SK-N-SH (cell line): Measurements from ENCODE around the gene PHC3. TPM values are rescaled to one million over a fixed set of nuclear protein-coding genes. Genes with fewer than 3 reads are reported as not detected.

Experiments used
- CTCF ChIA-PET: fragments of 300-600, 350-600 bp; formaldehyde crosslinking; extraction: SDS; loops from one replicate; lab custom pipeline; 2021; lab: Yijun Ruan, JAX
- POLR2A ChIA-PET: fragments of 350-600 bp; sonication (Branson Sonifier 250); formaldehyde crosslinking; extraction: SDS; loops from one replicate; lab custom pipeline; 2020; ENCODE audit warnings: antibody characterized with exemption, inconsistent platforms; lab: Yijun Ruan, JAX
- DNase-seq: peaks from one replicate; pipeline ENCODE4 v3.0.0; 2012
- H2AFZ ChIP-seq: fragments of 200-600 bp; sonication (generic); 2 replicates; pipeline ENCODE4 v1.8.1; 2016; ENCODE audit warnings: antibody characterized with exemption, mild to moderate bottlenecking, low read depth
- H3F3A ChIP-seq: fragments of 200-600 bp; sonication (generic); replicated peaks from 2 replicates; pipeline ENCODE3; 2016; ENCODE audit warnings: antibody characterized with exemption, mild to moderate bottlenecking; ENCODE audit not compliant: insufficient read depth
- H3K27ac ChIP-seq, 2 experiments: fragments of 200-500 bp in 1 of 2; fragments of 200-600 bp in 1 of 2; sonication (Bioruptor generic) in 1 of 2; sonication (generic), shearing (Covaris generic) in 1 of 2; 2 replicates each; pipeline versions ENCODE4 v1.5.1 to v1.6.1; 2014 to 2016; ENCODE audit warnings: low read depth in 2 of 2, inconsistent platforms in 1 of 2, low read length in 1 of 2, mild to moderate bottlenecking in 1 of 2, mixed read lengths in 1 of 2
- H3K27me3 ChIP-seq: fragments of 200-600 bp; sonication (generic), shearing (Covaris generic); 2 replicates; pipeline ENCODE4 v1.6.1; 2016; ENCODE audit warnings: mixed run types; ENCODE audit not compliant: insufficient read depth
- H3K36me3 ChIP-seq, 2 experiments: fragments of 200-500 bp in 1 of 2; fragments of 200-600 bp in 1 of 2; sonication (Bioruptor generic) in 1 of 2; sonication (generic) in 1 of 2; replicated peaks in 1 of 2; 2 replicates each; pipeline versions ENCODE3 to v1.5.1; 2014 to 2016; ENCODE audit warnings: low read length in 1 of 2, mild to moderate bottlenecking in 1 of 2; ENCODE audit not compliant: insufficient read depth in 2 of 2, control insufficient read depth in 1 of 2
- H3K4me1 ChIP-seq, 2 experiments: fragments of 200-500 bp in 1 of 2; fragments of 200-600 bp in 1 of 2; sonication (Bioruptor generic) in 1 of 2; sonication (generic), shearing (Covaris generic) in 1 of 2; 2 replicates each; pipeline versions ENCODE4 v1.5.1 to v1.6.1; 2014 to 2016; ENCODE audit warnings: low read depth in 1 of 2, low read length in 1 of 2, mixed run types in 1 of 2; ENCODE audit not compliant: insufficient read depth in 2 of 2, control insufficient read depth in 1 of 2
- H3K4me2 ChIP-seq: fragments of 200-600 bp; sonication (generic), shearing (Covaris generic); 2 replicates; pipeline ENCODE4 v1.6.1; 2017; ENCODE audit warnings: mixed run types
- H3K4me3 ChIP-seq, 2 experiments: fragments of 200-500 bp in 1 of 2; fragments of 200-600 bp in 1 of 2; sonication (Bioruptor generic) in 1 of 2; sonication (generic), shearing (Covaris generic) in 1 of 2; 2 replicates each; pipeline versions ENCODE4 v1.5.1 to v1.8.1; 2014 to 2016; ENCODE audit warnings: low read depth in 2 of 2, inconsistent platforms in 1 of 2, low read length in 1 of 2, mild to moderate bottlenecking in 1 of 2, mixed read lengths in 1 of 2, moderate library complexity in 1 of 2
- H3K79me2 ChIP-seq: fragments of 200-600 bp; sonication (generic); 2 replicates; pipeline ENCODE4 v1.8.1; 2017; ENCODE audit warnings: mild to moderate bottlenecking; ENCODE audit not compliant: insufficient read depth
- H3K9ac ChIP-seq: fragments of 200-600 bp; sonication (generic); 2 replicates; pipeline ENCODE4 v1.6.1; 2017; ENCODE audit warnings: mixed run types
- H3K9me2 ChIP-seq: fragments of 200-600 bp; sonication (generic); 2 replicates; pipeline ENCODE4 v1.6.1; 2017; ENCODE audit warnings: mixed run types
- H3K9me3 ChIP-seq: fragments of 200-600 bp; sonication (generic); 2 replicates; pipeline ENCODE4 v1.6.1; 2017; ENCODE audit warnings: mixed run types, mild to moderate bottlenecking, moderate library complexity
- H4K20me1 ChIP-seq: fragments of 200-600 bp; sonication (generic); 2 replicates; pipeline ENCODE4 v1.6.1; 2017; ENCODE audit warnings: mild to moderate bottlenecking, mixed run types; ENCODE audit not compliant: insufficient read depth
- CHD2 ChIP-seq: fragments of 150-350 bp; IDR thresholded peaks from 2 replicates; pipeline ENCODE4 v1.6.1; 2018; ENCODE audit warnings: low read length; ENCODE audit not compliant: partially characterized antibody
- ELF1 ChIP-seq: IDR thresholded peaks from 2 replicates; pipeline ENCODE4 v1.4.0; 2012
- EP300 ChIP-seq, 2 experiments: IDR thresholded peaks; 2 replicates each; pipeline versions ENCODE4 v1.4.0 to v1.6.1; 2012; ENCODE audit warnings: borderline replicate concordance in 1 of 2, low read depth in 1 of 2, low read length in 1 of 2
- EZH2phosphoT487 ChIP-seq: fragments of 200-600 bp; sonication (generic); IDR thresholded peaks from 2 replicates; pipeline ENCODE4 v1.6.1; 2017; ENCODE audit warnings: low read depth, mixed run types, mild to moderate bottlenecking, antibody characterized with exemption, moderate library complexity, borderline replicate concordance
- FOSL2 ChIP-seq: IDR thresholded peaks from 2 replicates; pipeline ENCODE4 v1.4.0; 2012; ENCODE audit warnings: low read depth, mild to moderate bottlenecking, moderate library complexity, borderline replicate concordance
- GABPA ChIP-seq: IDR thresholded peaks from 2 replicates; pipeline ENCODE4 v1.4.0; 2012; ENCODE audit warnings: low read depth, mild to moderate bottlenecking
- MEF2A ChIP-seq: IDR thresholded peaks from 2 replicates; pipeline ENCODE4 v1.4.0; 2012; ENCODE audit warnings: low read depth, borderline replicate concordance
- NFIC ChIP-seq: IDR thresholded peaks from 2 replicates; pipeline ENCODE4 v1.4.0; 2012; ENCODE audit warnings: borderline replicate concordance
- NRF1 ChIP-seq: IDR thresholded peaks from 2 replicates; pipeline ENCODE4 v1.6.1; 2012; ENCODE audit warnings: low read depth, mild to moderate bottlenecking, low read length
- RXRA ChIP-seq: IDR thresholded peaks from 2 replicates; pipeline ENCODE4 v1.4.0; 2012; ENCODE audit warnings: low read depth, mild to moderate bottlenecking, borderline replicate concordance
- TAF1 ChIP-seq: IDR thresholded peaks from 2 replicates; pipeline ENCODE4 v1.6.1; 2012; ENCODE audit warnings: low read depth, mild to moderate bottlenecking, low read length, moderate library complexity, borderline replicate concordance
- TCF12 ChIP-seq: IDR thresholded peaks from 2 replicates; pipeline ENCODE4 v1.4.0; 2012
- TEAD4 ChIP-seq: IDR thresholded peaks from 2 replicates; pipeline ENCODE4 v1.4.0; 2012; ENCODE audit warnings: mild to moderate bottlenecking, borderline replicate concordance; ENCODE audit not compliant: insufficient read depth
- WGBS: methylation state at CpG from one replicate; pipeline ENCODE4 v1.1.6; 2017; ENCODE audit warnings: low lambda C conversion rate; 5-methylcytosine and 5-hydroxymethylcytosine counted together
- polyA plus RNA-seq, 3 experiments: library from polyadenylated mRNA; depleted of rRNA; stranded (reverse); fragments of >200 nt; gene quantifications; 2 replicates each; pipeline ENCODE4 v1.2.3, GENCODE V29; 2012
- TF ChIP-seq, protein P1 (sequence below): IDR thresholded peaks from 2 replicates; pipeline ENCODE4 v1.4.0; 2012; ENCODE audit warnings: low read depth, borderline replicate concordance

The PHC3 gene
- polyA plus RNA-seq, 1 of the 3 experiments (the other 2 are of a cell fraction), result 9.2 TPM

DNA sequence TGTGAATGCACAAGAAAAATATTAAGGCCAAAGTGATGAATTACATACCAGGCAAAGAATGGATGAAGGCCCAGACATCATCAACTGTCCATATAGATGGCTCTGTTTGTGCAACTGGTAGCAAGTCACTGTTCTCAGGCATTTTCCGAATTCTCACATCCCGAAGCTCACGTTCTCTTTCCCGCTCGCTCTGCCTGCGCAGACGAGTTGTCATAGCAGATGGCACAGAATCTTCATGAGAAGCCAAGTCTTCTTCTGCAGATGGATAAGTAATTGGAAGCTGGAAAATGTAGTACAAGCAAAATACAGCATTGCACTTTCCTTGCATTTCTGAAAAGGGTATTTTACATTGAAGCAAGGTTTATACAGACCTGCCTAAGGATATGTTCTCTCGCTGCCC, 79.1 kb downstream of the PHC3 start:
- Histone ChIP-seq H3K79me2 (no peaks in the 10 kb centered on the region), H4K20me1 (no peaks in the 10 kb centered on the region), H3K36me3 (peaks cover 55 to 79% of the 10 kb centered on the region in 2 experiments), H3K9me2 (no peaks in the 10 kb centered on the region), H2AFZ (no peak overlapping the region), H3K4me2 (no peak overlapping the region), H3K9ac (no peak overlapping the region), H3K4me1 (no peaks in the 10 kb centered on the region), H3F3A (peaks cover 3% of the 10 kb centered on the region), H3K4me3 (no peak overlapping the region), H3K27me3 (no peaks in the 10 kb centered on the region), H3K9me3 (no peaks in the 10 kb centered on the region), H3K27ac (no peak overlapping the region)
- CTCF ChIA-PET, result no interaction called here
- 96% methylated on average over 8 of the region's 8 CpGs for WGBS
- DNase-seq, result no peak
- TF ChIP-seq TCF12, result no peak
- no peak for TF ChIP-seq FOSL2
- TF ChIP-seq NRF1, result no peak
- TF ChIP-seq MEF2A, result no peak
- no peak for TF ChIP-seq EP300 (IDR thresholded peaks at IDR 0.05; ENCODE audit: borderline replicate concordance in 1 of 2, low read depth in 1 of 2, low read length in 1 of 2)
- TF ChIP-seq, protein P1, sequence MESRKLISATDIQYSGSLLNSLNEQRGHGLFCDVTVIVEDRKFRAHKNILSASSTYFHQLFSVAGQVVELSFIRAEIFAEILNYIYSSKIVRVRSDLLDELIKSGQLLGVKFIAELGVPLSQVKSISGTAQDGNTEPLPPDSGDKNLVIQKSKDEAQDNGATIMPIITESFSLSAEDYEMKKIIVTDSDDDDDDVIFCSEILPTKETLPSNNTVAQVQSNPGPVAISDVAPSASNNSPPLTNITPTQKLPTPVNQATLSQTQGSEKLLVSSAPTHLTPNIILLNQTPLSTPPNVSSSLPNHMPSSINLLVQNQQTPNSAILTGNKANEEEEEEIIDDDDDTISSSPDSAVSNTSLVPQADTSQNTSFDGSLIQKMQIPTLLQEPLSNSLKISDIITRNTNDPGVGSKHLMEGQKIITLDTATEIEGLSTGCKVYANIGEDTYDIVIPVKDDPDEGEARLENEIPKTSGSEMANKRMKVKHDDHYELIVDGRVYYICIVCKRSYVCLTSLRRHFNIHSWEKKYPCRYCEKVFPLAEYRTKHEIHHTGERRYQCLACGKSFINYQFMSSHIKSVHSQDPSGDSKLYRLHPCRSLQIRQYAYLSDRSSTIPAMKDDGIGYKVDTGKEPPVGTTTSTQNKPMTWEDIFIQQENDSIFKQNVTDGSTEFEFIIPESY, result no peak
- TF ChIP-seq TEAD4, result no peak
- no peak for TF ChIP-seq ELF1
- no peak for TF ChIP-seq GABPA
- no peak for TF ChIP-seq NFIC
- no peak for TF ChIP-seq RXRA
- no peak for TF ChIP-seq EZH2phosphoT487
- no peak for TF ChIP-seq CHD2
- POLR2A ChIA-PET, result no interaction called here

DNA sequence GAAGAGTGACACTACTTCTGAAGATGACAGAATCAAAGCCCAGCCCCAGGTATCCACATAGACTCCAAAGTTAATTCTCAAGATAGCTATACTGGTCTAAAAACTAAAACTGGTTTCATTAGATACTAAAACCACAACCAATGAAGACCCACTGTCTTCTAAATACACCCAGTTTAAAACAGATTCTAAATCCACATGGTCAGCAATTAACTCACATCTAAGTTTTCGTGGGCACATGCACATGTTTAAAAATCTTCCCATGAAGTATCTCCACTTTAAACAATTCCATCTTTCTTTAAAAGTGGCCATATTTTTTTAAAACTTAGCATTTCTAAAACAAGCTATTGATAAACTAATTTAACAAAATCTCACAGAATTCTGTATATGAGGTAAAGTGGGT, 80.6 kb downstream of the PHC3 start:
- no peak overlapping the region for H2AFZ ChIP-seq
- H3K4me2 ChIP-seq, result no peak overlapping the region
- WGBS, result 96% methylated on average over 1 of the region's 1 CpG
- no peaks in the 10 kb centered on the region for H3K79me2 ChIP-seq
- ChIA-PET CTCF (no interaction called here), POLR2A (no interaction called here)
- no peaks in the 10 kb centered on the region for H3K9me2 ChIP-seq
- no peaks in the 10 kb centered on the region for H3K27me3 ChIP-seq
- H3K4me3 ChIP-seq, result no peak overlapping the region
- TF ChIP-seq TAF1, result no peak
- H4K20me1 ChIP-seq, result no peaks in the 10 kb centered on the region
- no peak for DNase-seq
- no peak overlapping the region for H3K9ac ChIP-seq
- H3K27ac ChIP-seq, result no peak overlapping the region
- no peaks in the 10 kb centered on the region for H3F3A ChIP-seq
- H3K9me3 ChIP-seq, result no peaks in the 10 kb centered on the region
- H3K4me1 ChIP-seq, result no peaks in the 10 kb centered on the region
- peaks cover 66 to 84% of the 10 kb centered on the region in 2 experiments for H3K36me3 ChIP-seq
